ENCODE data around the gene TMED4.

Gene TMED4

GRCh38 chr7:44539669-44540506 is 42.1 kb downstream of the TMED4 start:
- DNase-seq, result no peak

- no peak for DNase-seq
Measured at GRCh38 chr7:44538798-44539668, 43.0 kb downstream of the TMED4 start.

- no peak for DNase-seq
Measured at GRCh38 chr7:44538093-44538797, 43.8 kb downstream of the TMED4 start.

- no peak for DNase-seq
Measured at GRCh38 chr7:44537442-44537841, 44.6 kb downstream of the TMED4 start.

- no peak for DNase-seq
Measured at GRCh38 chr7:44536090-44536489, 45.9 kb downstream of the TMED4 start.

GRCh38 chr7:44535348-44536064 is 46.5 kb downstream of the TMED4 start:
- DNase-seq, result no peak

GRCh38 chr7:44534501-44534900 is 47.5 kb downstream of the TMED4 start:
- peak; percentile 32 for DNase-seq

- no peak for DNase-seq
Measured at GRCh38 chr7:44534087-44534486, 47.9 kb downstream of the TMED4 start.

- DNase-seq, result no peak
Measured at GRCh38 chr7:44533301-44534055, 48.6 kb downstream of the TMED4 start.

- no peak for DNase-seq
Measured at GRCh38 chr7:44531421-44532380, 50.3 kb downstream of the TMED4 start.

GRCh38 chr7:44530990-44531389 is 51.0 kb downstream of the TMED4 start:
- DNase-seq, result no peak

Data from NCI-H1092 treated with DMSO at 0.1 percent for 48 hours (cell line).